Nephron (organoid): Measurements from ENCODE around the gene NPFF.
"Not testable (repeated sequence)": the region's sequence is repeated elsewhere in the genome, so short reads cannot be mapped to it uniquely, and the experiment has no call there.

Source experiments
- H3K27ac Mint-ChIP-seq, 3 experiments: 2 replicates each; pipeline ENCODE4 v1.8.0; 2020; ENCODE audit warnings: mixed read lengths in 3 of 3, mild to moderate bottlenecking in 2 of 3, moderate library complexity in 1 of 3
- H3K27me3 Mint-ChIP-seq: 2 replicates; pipeline ENCODE4 v1.8.0; 2021; ENCODE audit warnings: low read depth, mild to moderate bottlenecking, moderate library complexity, mixed read lengths
- H3K36me3 Mint-ChIP-seq: 2 replicates; pipeline ENCODE4 v1.8.0; 2020; ENCODE audit warnings: low read depth, mixed read lengths
- H3K4me1 Mint-ChIP-seq: 2 replicates; pipeline ENCODE4 v1.8.0; 2020; ENCODE audit warnings: mixed read lengths
- H3K4me3 Mint-ChIP-seq, 3 experiments: 2 replicates each; pipeline ENCODE4 v1.8.0; 2020; ENCODE audit warnings: mild to moderate bottlenecking in 3 of 3, mixed read lengths in 3 of 3, moderate library complexity in 2 of 3
- H3K9me3 Mint-ChIP-seq: 2 replicates; pipeline ENCODE4 v1.8.0; 2020; ENCODE audit warnings: mixed read lengths
- CTCF ChIP-seq, 3 experiments: fragments of 200-600 bp; sonication (generic); IDR thresholded peaks; one replicate each; pipeline ENCODE4 v1.5.0; 2021; ENCODE audit warnings: antibody characterized with exemption in 3 of 3; ENCODE audit not compliant: unreplicated experiment in 3 of 3

NPFF gene

DNA sequence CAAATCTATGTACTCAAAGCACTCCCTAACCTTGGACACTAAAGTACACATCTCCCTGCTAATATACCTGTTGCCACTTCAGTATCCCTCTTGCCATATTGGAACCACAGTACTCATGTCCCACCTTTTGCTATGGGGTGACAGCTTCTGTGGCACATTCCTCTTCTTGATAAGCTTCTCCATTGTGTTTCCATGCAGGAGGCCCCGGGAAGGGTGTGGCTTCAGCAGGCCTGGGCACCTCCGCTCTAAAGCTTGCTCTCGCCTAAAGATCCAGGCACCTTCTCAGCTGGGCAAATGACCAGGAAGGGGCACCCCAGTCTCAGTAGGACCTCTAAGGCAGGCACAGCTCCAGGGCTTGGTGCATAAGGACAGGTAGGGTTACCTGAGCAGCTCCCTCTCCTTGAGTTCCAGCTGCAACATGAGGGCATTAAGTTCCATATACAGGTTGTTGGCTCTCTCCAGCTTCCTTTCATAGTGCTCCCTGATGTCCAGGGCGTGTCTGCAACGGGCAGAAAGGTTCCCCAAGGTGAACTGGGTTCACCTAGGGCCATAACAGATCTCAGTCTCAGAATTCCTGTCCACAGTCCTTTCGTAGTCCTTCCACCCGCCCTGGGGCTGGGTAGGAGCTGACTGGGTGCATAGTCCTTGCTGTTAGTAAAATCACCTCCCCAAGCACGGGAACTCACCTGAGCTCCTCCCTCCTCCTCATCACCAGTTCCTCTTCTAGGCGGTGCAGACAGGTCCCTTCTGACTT is 23.9 kb downstream of the NPFF start:
- no peaks in the 10 kb centered on the region for H3K27me3 Mint-ChIP-seq
- peaks cover 5% of the 10 kb centered on the region for H3K4me1 Mint-ChIP-seq
- H3K36me3 Mint-ChIP-seq, result peaks cover 59% of the 10 kb centered on the region
- no peak for TF ChIP-seq CTCF (IDR thresholded peaks at IDR 0.05; ENCODE audit: unreplicated experiment in 3 of 3)
- no peaks in the 10 kb centered on the region for H3K9me3 Mint-ChIP-seq
- H3K4me3 Mint-ChIP-seq, result no peak overlapping the region
- H3K27ac Mint-ChIP-seq, result peak overlapping the region in 2 of 3 experiments; percentile 24 to 31

- peaks cover 60% of the 10 kb centered on the region for H3K36me3 Mint-ChIP-seq
- H3K4me3 Mint-ChIP-seq, result no peak overlapping the region
- no peaks in the 10 kb centered on the region for H3K27me3 Mint-ChIP-seq
- H3K4me1 Mint-ChIP-seq, result peaks cover 5% of the 10 kb centered on the region
- no peaks in the 10 kb centered on the region for H3K9me3 Mint-ChIP-seq
- peak overlapping the region in 1 of 3 experiments; percentile 24 for H3K27ac Mint-ChIP-seq
- TF ChIP-seq CTCF (IDR thresholded peaks at IDR 0.05; ENCODE audit: unreplicated experiment in 3 of 3), result no peak
Measured at GRCh38 chr12:53482626-53483168, 24.6 kb downstream of the NPFF start.

GRCh38 chr12:53481939-53482586 is 25.2 kb downstream of the NPFF start:
- H3K27ac Mint-ChIP-seq, result peak overlapping the region; percentile 22 to 79 (median 43)
- H3K9me3 Mint-ChIP-seq, result no peaks in the 10 kb centered on the region
- H3K4me3 Mint-ChIP-seq, result no peak overlapping the region
- H3K27me3 Mint-ChIP-seq, result no peaks in the 10 kb centered on the region
- H3K36me3 Mint-ChIP-seq, result peaks cover 61% of the 10 kb centered on the region
- TF ChIP-seq CTCF (IDR thresholded peaks at IDR 0.05; ENCODE audit: unreplicated experiment in 3 of 3), result peak in 2 of 3 experiments; percentile 18 to 39
- H3K4me1 Mint-ChIP-seq, result peaks cover 5% of the 10 kb centered on the region

DNA sequence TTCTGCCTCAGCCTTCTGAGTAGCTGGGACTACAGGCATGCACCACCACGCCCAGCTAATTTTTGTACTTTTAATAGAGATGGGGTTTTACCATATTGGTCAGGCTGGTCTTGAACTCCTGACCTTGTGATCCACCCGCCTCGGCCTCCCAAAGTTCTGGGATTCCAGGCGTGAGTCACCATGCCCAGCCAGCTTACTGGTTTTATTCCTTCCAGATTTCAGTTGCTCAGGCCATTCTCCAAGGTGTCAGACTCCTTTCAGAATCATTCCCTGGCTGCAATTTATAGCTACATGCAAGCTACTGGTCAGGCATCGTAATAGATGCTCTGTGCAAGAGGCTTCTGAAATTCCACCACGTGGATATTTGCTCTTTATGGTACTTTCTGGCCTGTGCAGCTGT is 25.8 kb downstream of the NPFF start:
- H3K27me3 Mint-ChIP-seq, H3K9me3 Mint-ChIP-seq, H3K4me3 Mint-ChIP-seq: not testable (repeated sequence)
- H3K4me1 Mint-ChIP-seq, result peaks cover 11% of the 10 kb centered on the region
- H3K36me3 Mint-ChIP-seq, result peaks cover 67% of the 10 kb centered on the region
- H3K27ac Mint-ChIP-seq, result peak overlapping the region; percentile 22 to 79 (median 43)

GRCh38 chr12:53480491-53481442 is 26.5 kb downstream of the NPFF start:
- no peak overlapping the region for H3K4me3 Mint-ChIP-seq
- H3K27ac Mint-ChIP-seq, result peak overlapping the region in 1 of 3 experiments; percentile 44
- no peaks in the 10 kb centered on the region for H3K27me3 Mint-ChIP-seq
- H3K36me3 Mint-ChIP-seq, result peaks cover 72% of the 10 kb centered on the region
- no peak for TF ChIP-seq CTCF (IDR thresholded peaks at IDR 0.05; ENCODE audit: unreplicated experiment in 3 of 3)
- H3K4me1 Mint-ChIP-seq, result peaks cover 16% of the 10 kb centered on the region
- no peaks in the 10 kb centered on the region for H3K9me3 Mint-ChIP-seq

- TF ChIP-seq CTCF (IDR thresholded peaks at IDR 0.05; ENCODE audit: unreplicated experiment in 3 of 3), result no peak
- Mint-ChIP-seq H3K36me3 (peaks cover 72% of the 10 kb centered on the region), H3K9me3 (no peaks in the 10 kb centered on the region), H3K27me3 (no peaks in the 10 kb centered on the region), H3K4me1 (peaks cover 28% of the 10 kb centered on the region), H3K4me3 (no peak overlapping the region), H3K27ac (peak overlapping the region in 1 of 3 experiments; percentile 41)
Measured at GRCh38 chr12:53479331-53479730, 28.0 kb downstream of the NPFF start.
